Measurements from ENCODE around the gene SF3B1. TPM values are rescaled to one million over a fixed set of nuclear protein-coding genes. Genes with fewer than 3 reads are reported as not detected.

The SF3B1 gene
- total and polyA plus RNA-seq, 4 donors, result 126 to 432 (median 232) TPM

GRCh38 chr2:197425550-197425949 is 9.3 kb downstream of the SF3B1 start:
- no peak for TF ChIP-seq CTCF (IDR thresholded peaks at IDR 0.05; ENCODE audit: control extremely low read depth, extremely low read depth)
- Histone ChIP-seq H3K36me3 (ENCODE audit: control insufficient read depth in 4 of 4, insufficient read depth in 4 of 4, low read length in 4 of 4) (peaks cover 3 to 18% (median 11%) of the 10 kb centered on the region in 4 donors), H3K27ac (ENCODE audit: low read depth in 1 of 2, low read length in 1 of 2) (no peak overlapping the region), H3K9ac (ENCODE audit: insufficient read depth in 1 of 2, low read length in 2 of 2) (no peak overlapping the region), H3K9me3 (ENCODE audit: control insufficient read depth in 4 of 4, insufficient read depth in 3 of 4, low read length in 3 of 4) (no peaks in the 10 kb centered on the region), H3K4me1 (ENCODE audit: control insufficient read depth in 5 of 5, insufficient read depth in 5 of 5, low read length in 5 of 5) (peaks cover 0 to 16% (median 3%) of the 10 kb centered on the region in 5 donors), H3K4me3 (no peak overlapping the region), H3K27me3 (ENCODE audit: control insufficient read depth in 3 of 3, insufficient read depth in 3 of 3, low read length in 2 of 3) (no peaks in the 10 kb centered on the region)
- ATAC-seq (ENCODE audit: insufficient read depth, low FRiP score) (no peak), DNase-seq (no peak)
- 51 to 73% methylated on average over 7 of the region's 7 CpGs for WGBS, 2 donors

- peaks cover 0 to 13% (median 3%) of the 10 kb centered on the region in 5 donors for H3K4me1 ChIP-seq (ENCODE audit: control insufficient read depth in 5 of 5, insufficient read depth in 5 of 5, low read length in 5 of 5)
Observed at GRCh38 chr2:197423307-197423706, 11.5 kb downstream of the SF3B1 start.

GRCh38 chr2:197419438-197419837 is 15.4 kb downstream of the SF3B1 start:
- Histone ChIP-seq H3K36me3 (ENCODE audit: control insufficient read depth in 4 of 4, insufficient read depth in 4 of 4, low read length in 4 of 4) (peaks cover 21 to 64% (median 33%) of the 10 kb centered on the region in 4 donors), H3K27me3 (ENCODE audit: control insufficient read depth in 3 of 3, insufficient read depth in 3 of 3, low read length in 2 of 3) (no peaks in the 10 kb centered on the region), H3K9me3 (ENCODE audit: control insufficient read depth in 4 of 4, insufficient read depth in 3 of 4, low read length in 3 of 4) (no peaks in the 10 kb centered on the region), H3K9ac (ENCODE audit: insufficient read depth in 1 of 2, low read length in 2 of 2) (no peak overlapping the region), H3K27ac (ENCODE audit: low read depth in 1 of 2, low read length in 1 of 2) (no peak overlapping the region), H3K4me3 (no peak overlapping the region), H3K4me1 (ENCODE audit: control insufficient read depth in 5 of 5, insufficient read depth in 5 of 5, low read length in 5 of 5) (peaks cover 0 to 4% (median 0%) of the 10 kb centered on the region in 5 donors)
- TF ChIP-seq CTCF (IDR thresholded peaks at IDR 0.05; ENCODE audit: control extremely low read depth, extremely low read depth), result no peak
- no peak for DNase-seq
- ATAC-seq (ENCODE audit: insufficient read depth, low FRiP score), result no peak

More at GRCh38 chr2:197423307-197423706, 11.5 kb downstream of the SF3B1 start:
- DNase-seq (no peak), ATAC-seq (ENCODE audit: insufficient read depth, low FRiP score) (no peak)
- Histone ChIP-seq H3K4me3 (no peak overlapping the region), H3K27me3 (ENCODE audit: control insufficient read depth in 3 of 3, insufficient read depth in 3 of 3, low read length in 2 of 3) (no peaks in the 10 kb centered on the region), H3K27ac (ENCODE audit: low read depth in 1 of 2, low read length in 1 of 2) (no peak overlapping the region), H3K36me3 (ENCODE audit: control insufficient read depth in 4 of 4, insufficient read depth in 4 of 4, low read length in 4 of 4) (peaks cover 5 to 34% (median 18%) of the 10 kb centered on the region in 4 donors), H3K9ac (ENCODE audit: insufficient read depth in 1 of 2, low read length in 2 of 2) (no peak overlapping the region), H3K9me3 (ENCODE audit: control insufficient read depth in 4 of 4, insufficient read depth in 3 of 4, low read length in 3 of 4) (no peaks in the 10 kb centered on the region)
- no peak for TF ChIP-seq CTCF (IDR thresholded peaks at IDR 0.05; ENCODE audit: control extremely low read depth, extremely low read depth)
- 93% methylated on average over 2 of the region's 2 CpGs for WGBS, 2 donors

- TF ChIP-seq CTCF (IDR thresholded peaks at IDR 0.05; ENCODE audit: control extremely low read depth, extremely low read depth), result no peak
- 95 to 98% methylated on average over 1 of the region's 1 CpG for WGBS, 2 donors
Observed at GRCh38 chr2:197416268-197416667, 18.6 kb downstream of the SF3B1 start.

More at GRCh38 chr2:197416268-197416667, 18.6 kb downstream of the SF3B1 start:
- H3K4me1 ChIP-seq (ENCODE audit: control insufficient read depth in 5 of 5, insufficient read depth in 5 of 5, low read length in 5 of 5), result peaks cover 0 to 4% (median 0%) of the 10 kb centered on the region in 5 donors
- peaks cover 25 to 62% (median 36%) of the 10 kb centered on the region in 4 donors for H3K36me3 ChIP-seq (ENCODE audit: control insufficient read depth in 4 of 4, insufficient read depth in 4 of 4, low read length in 4 of 4)
- H3K27me3 ChIP-seq (ENCODE audit: control insufficient read depth in 3 of 3, insufficient read depth in 3 of 3, low read length in 2 of 3), result no peaks in the 10 kb centered on the region
- H3K27ac ChIP-seq (ENCODE audit: low read depth in 1 of 2, low read length in 1 of 2), result no peak overlapping the region
- no peak overlapping the region for H3K4me3 ChIP-seq
- H3K9ac ChIP-seq (ENCODE audit: insufficient read depth in 1 of 2, low read length in 2 of 2), result no peak overlapping the region
- no peaks in the 10 kb centered on the region for H3K9me3 ChIP-seq (ENCODE audit: control insufficient read depth in 4 of 4, insufficient read depth in 3 of 4, low read length in 3 of 4)
- no peak for ATAC-seq (ENCODE audit: insufficient read depth, low FRiP score)
- no peak for DNase-seq
